Measurements from ENCODE around the gene THSD7A. TPM values are rescaled to one million over a fixed set of nuclear protein-coding genes. Genes with fewer than 3 reads are reported as not detected.

Gene THSD7A
- total and polyA plus RNA-seq, 2 of the 13 experiments (the other 11 are each of a cell fraction or from before 2014, with no cell fraction given): 0.01 to 0.07 TPM

GRCh38 chr7:11699666-11700065, 132.3 kb downstream of the THSD7A start:
- Histone ChIP-seq H3K4me1 (ENCODE audit: insufficient read depth, low read length) (no peaks in the 10 kb centered on the region), H4K20me1 (ENCODE audit: insufficient read depth, low read length) (no peaks in the 10 kb centered on the region), H3K36me3 (replicated peaks in 1 of 2; ENCODE audit: control insufficient read depth in 1 of 2, insufficient read depth in 2 of 2, low read length in 2 of 2) (no peaks in the 10 kb centered on the region), H2AFZ (ENCODE audit: low read length) (no peak overlapping the region), H3K27ac (ENCODE audit: extremely low read length, insufficient read depth, low read length) (no peak overlapping the region), H3K4me2 (ENCODE audit: low read depth, low read length) (no peak overlapping the region), H3K79me2 (ENCODE audit: insufficient read depth, low read length) (no peaks in the 10 kb centered on the region), H3K4me3 (replicated peaks in 1 of 3; ENCODE audit: insufficient read depth in 1 of 3, low read depth in 2 of 3, low read length in 3 of 3) (no peak overlapping the region), H3K9me3 (ENCODE audit: low read length) (no peaks in the 10 kb centered on the region), H3K27me3 (ENCODE audit: control insufficient read depth in 1 of 2, insufficient read depth in 2 of 2, low read length in 2 of 2) (no peaks in the 10 kb centered on the region), H3K9ac (ENCODE audit: insufficient read depth, low read depth, low read length) (no peak overlapping the region)
- ChIA-PET CTCF (ENCODE audit: low intra/inter-chr PET ratio, low total read pairs) (no interaction called here), POLR2A (no interaction called here)
- BruUV-seq (replicated peaks): no TSS peak
- ATAC-seq (no peak), DNase-seq (ENCODE audit: low spot score) (no peak), FAIRE-seq (no peak)
- no peak for TF ChIP-seq TAF15 (IDR thresholded peaks at IDR 0.05; ENCODE audit: low read depth, low read length, poor library complexity, severe bottlenecking)
- no peak for TF ChIP-seq NPAS2 (CRISPR knock-in tag; IDR thresholded peaks at IDR 0.05; ENCODE audit: borderline replicate concordance)
- TF ChIP-seq KDM5A (IDR thresholded peaks at IDR 0.05; ENCODE audit: borderline replicate concordance, low read length): no peak
- no peak for TF ChIP-seq TCF12 (IDR thresholded peaks at IDR 0.05)
- TF ChIP-seq TCF12 (CRISPR knock-in tag; IDR thresholded peaks at IDR 0.05): no peak
- TF ChIP-seq ZNF337 (CRISPR knock-in tag; IDR thresholded peaks at IDR 0.05; ENCODE audit: borderline replicate concordance, low read depth): no peak
- TF ChIP-seq ZNF235 (CRISPR knock-in tag; IDR thresholded peaks at IDR 0.05; ENCODE audit: borderline replicate concordance): no peak
- no peak for TF ChIP-seq NFIC (IDR thresholded peaks at IDR 0.05; ENCODE audit: low read length)
- intact Hi-C loops (cut with micrococcal nuclease; ENCODE audit: unreplicated experiment): no loop called here
- in situ Hi-C loops (cut with HindIII; ENCODE audit: extremely low pct_ligation_motif_present, low pct_unique_long_range_greater_than_20kb): no loop called here
- WGBS (ENCODE audit: low lambda C conversion rate): 14% methylated on average over 5 of the region's 5 CpGs

DNA sequence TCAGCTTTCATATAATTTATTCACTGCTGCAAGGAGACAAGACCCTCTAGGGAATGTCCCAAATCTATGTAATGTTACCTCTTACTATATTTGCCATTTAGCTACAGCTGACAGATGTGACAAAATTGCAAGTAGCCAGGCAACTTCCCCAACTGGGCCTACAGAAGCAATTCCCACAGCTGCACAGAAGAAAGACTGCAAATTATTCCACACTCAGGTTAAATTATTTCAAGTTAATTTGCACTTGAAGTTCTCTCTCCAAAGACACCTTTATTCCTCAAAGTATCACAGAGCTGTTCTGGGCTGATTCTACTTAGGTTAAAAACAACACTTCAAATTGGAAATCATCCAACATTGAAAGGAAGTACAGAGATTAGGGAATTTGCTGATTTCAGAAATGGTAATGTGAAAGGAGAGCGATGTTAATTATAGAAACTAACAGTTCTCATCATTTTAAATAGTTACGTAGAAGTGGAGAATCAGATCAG, 133.6 kb downstream of the THSD7A start:
- Histone ChIP-seq H3K9me3 (ENCODE audit: low read length) (no peaks in the 10 kb centered on the region), H3K27me3 (ENCODE audit: control insufficient read depth in 1 of 2, insufficient read depth in 2 of 2, low read length in 2 of 2) (no peaks in the 10 kb centered on the region), H3K79me2 (ENCODE audit: insufficient read depth, low read length) (no peaks in the 10 kb centered on the region), H2AFZ (ENCODE audit: low read length) (no peak overlapping the region), H3K4me3 (replicated peaks in 1 of 3; ENCODE audit: insufficient read depth in 1 of 3, low read depth in 2 of 3, low read length in 3 of 3) (no peak overlapping the region), H4K20me1 (ENCODE audit: insufficient read depth, low read length) (no peaks in the 10 kb centered on the region), H3K4me2 (ENCODE audit: low read depth, low read length) (no peak overlapping the region), H3K4me1 (ENCODE audit: insufficient read depth, low read length) (no peaks in the 10 kb centered on the region), H3K36me3 (replicated peaks in 1 of 2; ENCODE audit: control insufficient read depth in 1 of 2, insufficient read depth in 2 of 2, low read length in 2 of 2) (no peaks in the 10 kb centered on the region), H3K9ac (ENCODE audit: insufficient read depth, low read depth, low read length) (no peak overlapping the region), H3K27ac (ENCODE audit: extremely low read length, insufficient read depth, low read length) (no peak overlapping the region)
- no peak for DNase-seq (ENCODE audit: low spot score)
- POLR2A ChIA-PET: no interaction called here
- intact Hi-C loops (cut with micrococcal nuclease; ENCODE audit: unreplicated experiment): no loop called here
- CTCF ChIA-PET (ENCODE audit: low intra/inter-chr PET ratio, low total read pairs): no interaction called here
- in situ Hi-C loops (cut with HindIII; ENCODE audit: extremely low pct_ligation_motif_present, low pct_unique_long_range_greater_than_20kb): no loop called here
- BruUV-seq (replicated peaks): no TSS peak
- no peak for FAIRE-seq
- 30% methylated on average over 2 of the region's 2 CpGs for WGBS (ENCODE audit: low lambda C conversion rate)
- ATAC-seq: no peak
- TF ChIP-seq SKI (IDR thresholded peaks at IDR 0.05; ENCODE audit: partially characterized antibody) (no peak), MAFG (CRISPR knock-in tag; IDR thresholded peaks at IDR 0.05) (no peak), UBTF (CRISPR knock-in tag; IDR thresholded peaks at IDR 0.05) (no peak), NAIF1 (CRISPR knock-in tag; IDR thresholded peaks at IDR 0.05; ENCODE audit: borderline replicate concordance) (no peak)
- TF ChIP-seq, protein P1, sequence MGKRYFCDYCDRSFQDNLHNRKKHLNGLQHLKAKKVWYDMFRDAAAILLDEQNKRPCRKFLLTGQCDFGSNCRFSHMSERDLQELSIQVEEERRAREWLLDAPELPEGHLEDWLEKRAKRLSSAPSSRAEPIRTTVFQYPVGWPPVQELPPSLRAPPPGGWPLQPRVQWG (CRISPR knock-in tag; IDR thresholded peaks at IDR 0.05; ENCODE audit: borderline replicate concordance, low read depth): no peak
- TF ChIP-seq, protein P2, sequence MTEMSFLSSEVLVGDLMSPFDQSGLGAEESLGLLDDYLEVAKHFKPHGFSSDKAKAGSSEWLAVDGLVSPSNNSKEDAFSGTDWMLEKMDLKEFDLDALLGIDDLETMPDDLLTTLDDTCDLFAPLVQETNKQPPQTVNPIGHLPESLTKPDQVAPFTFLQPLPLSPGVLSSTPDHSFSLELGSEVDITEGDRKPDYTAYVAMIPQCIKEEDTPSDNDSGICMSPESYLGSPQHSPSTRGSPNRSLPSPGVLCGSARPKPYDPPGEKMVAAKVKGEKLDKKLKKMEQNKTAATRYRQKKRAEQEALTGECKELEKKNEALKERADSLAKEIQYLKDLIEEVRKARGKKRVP (CRISPR knock-in tag; IDR thresholded peaks at IDR 0.05): no peak
- TF ChIP-seq, protein P3, sequence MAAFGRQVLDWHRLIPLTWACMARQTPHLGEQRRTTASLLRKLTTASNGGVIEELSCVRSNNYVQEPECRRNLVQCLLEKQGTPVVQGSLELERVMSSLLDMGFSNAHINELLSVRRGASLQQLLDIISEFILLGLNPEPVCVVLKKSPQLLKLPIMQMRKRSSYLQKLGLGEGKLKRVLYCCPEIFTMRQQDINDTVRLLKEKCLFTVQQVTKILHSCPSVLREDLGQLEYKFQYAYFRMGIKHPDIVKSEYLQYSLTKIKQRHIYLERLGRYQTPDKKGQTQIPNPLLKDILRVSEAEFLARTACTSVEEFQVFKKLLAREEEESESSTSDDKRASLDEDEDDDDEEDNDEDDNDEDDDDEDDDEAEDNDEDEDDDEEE (CRISPR knock-in tag; IDR thresholded peaks at IDR 0.05): no peak
